GM20431 (cell line): Measurements from ENCODE around the gene UBE2J1.
"Not testable (repeated sequence)": the region's sequence is repeated elsewhere in the genome, so short reads cannot be mapped to it uniquely, and the experiment has no call there.

Experiments
- in situ Hi-C: fragments of 300-500 bp; cut with MseI, MboI; formaldehyde crosslinking; loops from one replicate; pipeline ENCODE4 v1.15.0; 2020; ENCODE audit warnings: low sequenced_read_pairs; ENCODE audit not compliant: unreplicated experiment

UBE2J1 gene

DNA sequence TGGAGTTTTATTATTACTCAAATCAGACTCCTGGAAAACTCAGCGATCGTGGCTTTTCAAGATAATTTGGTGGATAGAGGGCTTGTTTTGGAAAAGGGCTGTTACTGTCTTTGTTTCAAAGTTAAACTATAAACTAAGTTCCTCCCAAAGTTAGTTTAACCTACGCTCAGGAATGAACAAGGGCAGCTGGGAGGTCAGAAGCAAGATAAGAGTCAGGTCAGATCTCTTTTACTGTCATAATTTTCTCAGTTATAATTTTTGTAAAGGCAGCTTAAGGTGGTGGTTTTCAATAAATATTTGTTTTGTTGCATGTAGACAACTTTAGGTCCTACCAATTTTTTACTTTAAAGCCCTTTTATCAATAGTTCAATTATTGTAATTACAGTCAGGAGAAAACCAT lies 28.2 kb downstream of the UBE2J1 start:
- in situ Hi-C loops = no loop called here

DNA sequence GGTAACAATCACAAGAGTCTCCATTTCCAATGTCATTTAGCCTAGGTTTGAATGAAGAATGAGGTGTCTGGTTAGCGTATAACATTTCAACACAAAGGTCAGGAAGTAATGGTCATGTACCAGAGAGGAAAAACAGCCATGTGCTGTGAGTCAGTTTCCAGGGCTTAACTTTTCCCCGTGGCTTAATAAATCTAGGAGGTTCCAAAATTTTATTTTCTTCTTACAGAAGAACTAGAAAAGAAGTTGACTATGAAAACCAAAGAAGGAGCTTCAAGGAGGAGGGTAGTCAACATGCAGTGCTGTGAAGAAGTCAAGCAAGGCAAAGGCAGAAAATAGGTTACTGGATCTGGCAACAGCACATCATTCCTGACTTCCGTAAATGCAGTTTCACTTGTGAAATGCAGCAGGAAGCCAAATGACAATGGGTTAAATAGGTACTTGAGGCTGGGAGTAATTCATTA lies 29.0 kb downstream of the UBE2J1 start:
- in situ Hi-C loops = no loop called here

DNA sequence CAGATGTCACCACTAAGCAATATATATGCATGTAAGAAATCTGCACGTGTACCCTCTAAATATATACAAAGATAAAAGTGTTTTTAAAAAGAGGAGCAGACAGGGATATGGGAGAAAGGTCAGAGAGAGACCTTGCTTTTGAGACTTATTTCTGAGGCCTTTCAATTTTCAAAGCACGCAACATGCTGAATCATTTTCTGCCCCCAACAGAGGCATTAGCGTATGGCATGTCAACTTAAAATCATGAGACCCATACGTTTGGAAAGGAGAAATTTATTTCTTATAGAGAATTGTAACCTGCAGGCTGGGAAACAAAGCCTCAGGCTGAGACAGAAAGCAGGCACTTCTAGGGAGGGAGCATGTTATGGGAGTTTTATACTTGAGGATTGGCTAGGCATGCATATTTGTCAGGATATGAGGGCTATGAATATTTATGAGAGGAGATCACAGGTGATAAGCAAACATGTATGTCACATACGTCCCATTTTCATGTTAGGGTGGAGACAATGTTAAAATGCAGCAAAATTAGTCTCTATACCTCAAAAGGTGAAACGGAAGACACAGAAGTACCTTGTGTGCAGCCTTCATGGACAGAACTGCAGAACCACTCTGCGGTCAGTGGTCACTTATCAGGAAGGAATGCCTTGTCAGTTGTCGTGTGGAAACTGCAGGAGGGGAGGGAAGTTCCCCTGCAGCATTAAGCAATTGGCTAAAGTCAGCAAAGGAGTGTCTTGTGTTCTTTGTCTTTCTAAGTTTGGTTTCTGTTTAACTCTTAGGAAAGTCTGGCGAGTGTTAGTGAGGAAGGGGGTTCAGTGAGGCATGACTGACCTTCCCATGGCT lies 31.2 kb downstream of the UBE2J1 start:
- in situ Hi-C loops = no loop called here

DNA sequence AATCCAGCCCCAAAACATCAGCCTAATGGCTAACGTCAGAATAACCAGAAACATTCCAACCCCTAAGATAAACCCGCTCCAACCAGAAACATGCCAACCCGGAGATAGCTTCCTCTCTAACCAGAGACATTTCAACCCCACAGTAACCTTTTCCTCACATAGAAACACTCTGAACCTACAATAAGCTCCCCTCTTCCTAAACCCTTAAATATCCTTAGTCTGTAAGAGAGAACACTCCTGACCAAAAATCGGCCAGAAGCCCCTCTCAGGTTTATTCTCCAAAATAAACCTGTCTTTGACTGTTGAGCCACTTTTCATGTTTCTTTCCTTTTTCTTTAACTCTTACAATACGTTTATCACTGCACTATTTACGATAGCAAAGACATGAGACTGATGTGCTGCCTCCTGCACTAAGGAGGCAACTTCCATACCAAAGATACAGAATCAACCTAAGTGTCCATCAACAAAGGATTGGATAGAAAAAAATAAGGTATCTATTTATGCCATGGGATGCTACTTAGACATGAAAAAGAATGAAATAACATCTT lies 32.4 kb downstream of the UBE2J1 start:
- in situ Hi-C loops = no loop called here

DNA sequence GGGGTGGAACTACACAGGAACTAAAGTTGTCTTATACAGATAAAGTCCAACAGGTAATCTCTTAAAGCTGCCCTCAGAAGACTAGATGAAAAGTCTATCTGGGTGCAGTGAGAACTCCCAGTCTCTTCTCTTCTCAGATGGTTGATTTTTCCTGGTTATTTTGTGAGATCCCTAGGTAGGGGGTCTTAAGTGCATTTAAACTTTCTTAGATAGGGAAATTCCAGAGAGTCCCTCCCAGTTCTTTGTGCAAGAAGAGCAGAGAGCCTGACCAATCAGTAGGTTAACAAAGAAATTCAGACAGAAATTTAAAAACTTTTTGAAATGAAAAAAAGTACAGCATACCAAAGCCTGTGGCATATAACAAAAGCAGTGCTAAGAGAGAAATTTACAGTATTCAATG lies 35.5 kb downstream of the UBE2J1 start:
- in situ Hi-C loops = no loop called here

DNA sequence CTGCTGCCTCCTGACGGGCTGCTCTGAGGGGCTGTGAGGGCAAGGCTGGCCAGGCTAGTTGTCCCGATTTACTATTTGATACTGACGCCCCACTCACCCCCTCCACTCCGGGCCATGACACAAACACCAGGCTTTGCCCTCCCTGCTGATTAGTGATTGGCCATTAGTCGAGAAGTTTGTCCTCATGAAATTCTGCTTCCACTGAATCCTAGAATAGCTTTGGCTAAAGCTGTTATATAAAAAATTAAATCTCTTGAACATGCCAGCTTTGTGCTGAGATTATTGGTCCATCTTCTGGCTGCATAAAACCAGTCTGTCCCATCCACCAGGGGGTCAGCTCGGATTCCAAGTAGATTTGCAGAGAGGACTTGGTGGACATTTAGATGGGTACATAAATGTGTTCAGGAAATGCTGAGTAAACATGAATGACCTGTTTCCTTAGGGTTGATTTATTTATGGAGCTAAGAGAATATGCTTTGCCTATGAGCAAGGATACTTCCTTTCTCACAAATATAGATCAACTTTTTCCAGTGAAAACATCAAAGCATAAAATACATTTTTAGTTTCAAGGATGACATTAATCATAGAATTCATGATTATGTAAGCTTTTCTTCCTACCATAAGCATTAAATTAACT lies 37.2 kb downstream of the UBE2J1 start, which contains the start of gene GABRR2:
Gene GABRR2, minus strand, starts transcription at position 51 of the 637 bp plus-strand sequence. CDS start 134 bp downstream, outside the sequence.
- in situ Hi-C loops = no loop called here

DNA sequence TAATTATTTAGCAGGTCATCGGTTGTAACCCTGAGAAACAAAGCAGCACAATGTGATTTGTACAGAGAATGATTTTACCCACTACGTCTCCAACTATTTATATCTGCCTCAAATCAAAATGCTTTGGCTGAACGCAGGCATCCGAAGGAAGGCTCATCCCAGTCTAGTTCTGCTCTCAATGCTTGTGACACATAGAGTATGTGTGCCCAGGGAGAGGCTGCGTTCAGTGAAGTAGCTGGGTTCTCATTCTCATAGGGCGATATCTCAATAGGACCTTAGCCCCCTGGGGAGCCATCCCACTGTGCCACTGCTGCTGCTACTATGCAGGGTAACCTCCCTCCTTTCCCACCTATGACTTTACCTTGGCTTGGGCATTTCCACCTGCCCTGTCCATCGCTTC lies 37.8 kb downstream of the UBE2J1 start:
- in situ Hi-C loops = no loop called here

DNA sequence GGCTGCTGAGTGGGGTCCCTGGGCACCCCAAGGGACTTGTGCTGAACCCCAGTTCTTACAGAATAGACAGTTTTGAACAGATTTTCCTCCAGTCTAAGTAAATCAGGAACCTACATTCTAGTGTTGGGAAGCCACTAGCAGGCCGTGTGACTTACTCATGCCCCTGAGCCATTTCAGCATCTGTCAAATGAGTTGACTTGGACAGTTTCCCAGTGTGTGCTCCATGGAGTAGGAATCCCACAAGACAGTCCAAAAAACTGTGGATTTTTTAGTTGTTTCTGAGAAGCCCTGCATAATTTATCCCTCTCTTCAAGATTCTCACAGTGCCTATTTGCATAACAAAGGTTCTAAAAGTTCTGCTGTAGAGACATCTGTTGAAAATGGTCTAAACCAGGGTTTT lies 39.5 kb downstream of the UBE2J1 start:
- in situ Hi-C loops = no loop called here

DNA sequence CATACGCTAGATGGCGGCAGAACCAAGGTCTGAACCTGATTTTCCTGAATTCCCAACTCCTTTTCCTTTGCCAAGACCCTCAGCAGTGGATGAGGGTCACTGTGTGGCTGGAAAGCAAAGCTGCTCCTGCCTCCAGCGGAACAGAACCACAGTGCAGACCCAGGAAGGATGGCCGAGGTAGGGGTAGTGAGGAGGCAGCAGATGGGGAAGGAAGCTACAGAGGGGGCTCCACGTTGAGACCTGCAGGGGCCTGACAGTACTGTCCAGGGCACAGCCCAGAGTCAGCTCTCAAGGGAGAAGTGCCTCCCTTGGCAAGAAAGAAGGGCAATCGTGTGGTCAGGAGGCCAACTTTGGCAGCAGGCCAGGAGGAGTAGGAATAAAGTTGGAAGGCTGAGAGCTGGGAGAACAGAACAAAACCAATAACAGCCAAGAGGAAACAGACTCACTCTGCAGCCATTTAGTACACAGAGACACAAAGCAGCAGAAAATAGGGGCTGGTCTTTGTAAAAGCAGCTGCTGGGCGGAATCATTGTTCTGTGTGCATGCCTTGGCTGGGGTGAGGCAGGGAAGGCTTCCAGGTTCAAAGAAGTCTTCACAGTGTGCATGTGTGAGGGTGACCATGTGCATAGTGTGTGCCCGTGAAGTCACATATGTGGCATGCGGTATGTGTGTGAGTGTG lies 40.5 kb downstream of the UBE2J1 start:
- in situ Hi-C loops = no loop called here

DNA sequence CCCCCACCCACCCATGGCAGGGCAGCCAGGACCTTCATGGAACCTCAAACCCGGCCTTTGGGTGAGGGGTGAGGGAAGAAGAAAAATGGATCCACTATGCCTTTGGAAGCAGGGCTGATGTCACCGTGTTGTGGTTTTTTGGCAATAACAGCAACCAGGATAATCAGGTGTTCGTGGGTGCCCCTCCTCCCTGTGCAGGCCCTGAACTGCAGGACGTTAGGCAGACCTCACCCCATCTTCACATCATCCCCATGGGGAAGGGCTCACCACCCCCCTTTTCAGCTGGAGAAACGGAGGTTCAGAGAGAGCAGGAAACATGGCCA lies 41.0 kb downstream of the UBE2J1 start:
- in situ Hi-C loops = no loop called here

DNA sequence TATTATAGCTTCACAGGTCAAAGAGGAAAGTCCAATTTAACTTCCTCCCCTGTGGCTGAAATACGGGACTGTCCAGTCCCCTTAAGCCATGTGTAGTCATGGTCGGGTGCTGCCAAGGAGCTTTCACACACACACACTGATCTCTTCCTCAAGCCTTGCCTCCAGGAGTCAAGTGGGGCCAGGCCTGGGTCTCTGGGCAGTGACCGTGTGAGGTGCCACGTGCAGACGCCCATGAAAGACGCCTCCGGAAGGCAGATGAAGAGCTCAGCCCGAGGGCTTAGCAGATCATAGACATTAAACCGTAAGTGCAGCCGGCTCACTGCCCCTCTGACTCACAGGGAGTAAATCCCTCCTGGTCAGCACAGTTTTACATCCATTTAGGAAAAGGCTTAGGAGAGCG lies 41.6 kb downstream of the UBE2J1 start:
- in situ Hi-C loops = no loop called here

DNA sequence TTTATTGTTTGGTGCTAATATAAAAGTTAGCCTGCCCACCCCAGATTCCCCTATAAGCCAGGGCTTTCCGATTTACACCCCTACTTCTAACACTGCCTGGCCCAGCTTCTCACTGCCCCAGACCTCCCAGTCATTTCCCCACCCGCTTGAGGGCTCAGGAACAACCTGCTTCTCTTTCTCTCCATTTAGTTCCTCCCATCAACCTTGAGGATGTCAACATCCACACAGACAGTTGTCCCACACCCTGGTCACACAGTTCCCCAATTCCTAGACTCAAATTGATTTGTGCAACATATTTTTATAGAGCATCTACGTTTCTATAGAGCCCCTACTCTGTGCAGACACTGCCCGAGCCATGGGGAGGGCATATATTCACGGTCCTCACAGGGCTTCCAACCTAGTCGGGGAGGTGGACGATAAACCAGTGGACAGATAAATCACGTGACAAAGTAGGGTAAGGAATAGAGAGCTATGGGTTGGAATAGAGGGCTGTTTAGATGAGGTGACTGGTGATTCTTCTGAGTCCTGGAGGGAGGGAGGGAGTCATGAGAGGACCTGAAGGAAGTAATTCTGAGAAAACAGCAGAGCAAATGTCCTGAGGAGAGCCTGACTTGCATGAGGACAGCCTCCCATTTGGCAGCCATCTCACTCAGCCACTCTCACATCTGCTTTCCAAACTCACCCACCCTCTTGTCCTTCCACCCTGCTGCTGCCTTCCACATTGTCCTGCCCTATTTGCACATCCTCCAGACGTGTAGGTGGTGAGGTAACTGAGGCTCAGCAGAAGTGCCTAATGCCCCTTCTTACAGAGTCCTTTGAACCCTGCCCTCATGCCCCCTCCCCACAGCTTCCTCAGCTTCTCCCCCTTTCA lies 43.8 kb downstream of the UBE2J1 start:
- in situ Hi-C loops = no loop called here

DNA sequence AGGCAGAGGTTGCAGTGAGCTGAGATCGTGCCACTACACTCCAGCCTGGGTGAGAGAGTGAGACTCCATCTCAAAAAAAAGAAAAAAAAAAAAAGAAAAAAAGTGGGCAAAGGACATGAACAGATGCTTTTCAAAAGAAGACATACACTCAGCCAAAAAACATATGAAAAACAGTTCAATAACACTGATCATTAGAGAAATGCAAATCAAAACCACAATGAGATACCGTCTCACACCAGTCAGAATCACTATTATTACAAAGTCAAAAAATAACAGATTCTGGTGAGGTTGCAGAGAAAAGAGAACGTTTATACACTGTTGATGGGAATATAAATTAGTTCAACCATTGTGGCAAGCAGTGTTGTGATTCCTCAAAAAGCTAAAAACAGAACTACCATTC lies 48.0 kb downstream of the UBE2J1 start:
- in situ Hi-C loops = not testable (repeated sequence)

DNA sequence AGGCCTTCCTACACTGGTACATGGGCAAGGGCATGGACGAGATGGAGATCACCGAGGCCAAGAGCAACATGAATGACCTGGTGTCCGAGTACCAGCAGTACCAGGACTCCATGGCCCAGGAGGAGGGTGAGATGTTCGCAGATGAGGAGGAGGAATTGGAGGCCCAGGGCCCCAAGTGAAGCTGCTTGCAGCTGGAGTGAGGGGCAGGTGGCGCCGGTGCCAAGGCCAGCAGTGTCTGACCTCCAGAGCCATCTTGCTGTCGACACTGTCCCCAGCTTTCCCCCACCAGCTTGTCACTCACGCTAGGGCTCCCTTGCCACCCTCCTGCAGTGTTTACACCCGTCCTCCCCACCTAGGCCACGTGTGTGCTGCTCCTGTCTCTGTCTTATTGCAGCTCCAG lies 49.6 kb downstream of the UBE2J1 start:
- in situ Hi-C loops = no loop called here

DNA sequence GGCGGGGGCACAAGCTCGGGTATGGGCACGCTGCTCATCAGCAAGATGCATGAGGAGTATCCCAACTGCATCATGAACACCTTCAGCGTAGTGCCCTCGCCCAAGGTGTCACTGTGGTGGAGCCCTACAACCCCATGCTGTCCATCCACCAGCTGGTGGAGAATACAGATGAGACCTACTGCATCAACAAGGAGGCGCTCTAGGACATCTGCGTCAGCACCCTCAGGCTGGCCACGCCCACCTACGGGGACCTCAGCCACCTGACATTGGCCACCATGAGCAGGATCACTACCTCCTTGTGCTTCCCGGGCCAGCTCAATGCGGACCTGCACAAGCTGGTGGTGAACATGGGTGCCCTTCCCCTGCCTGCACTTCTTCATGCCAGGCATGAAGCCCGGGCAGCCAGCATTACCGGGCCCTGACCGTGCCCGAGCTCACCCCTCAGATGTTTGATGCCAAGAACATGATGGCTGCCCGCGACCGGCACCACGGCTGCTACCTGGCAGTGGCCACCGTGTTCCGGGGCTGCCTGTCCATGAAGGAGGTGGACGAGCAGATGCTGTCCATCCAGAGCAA lies 50.2 kb downstream of the UBE2J1 start:
- in situ Hi-C loops = no loop called here

DNA sequence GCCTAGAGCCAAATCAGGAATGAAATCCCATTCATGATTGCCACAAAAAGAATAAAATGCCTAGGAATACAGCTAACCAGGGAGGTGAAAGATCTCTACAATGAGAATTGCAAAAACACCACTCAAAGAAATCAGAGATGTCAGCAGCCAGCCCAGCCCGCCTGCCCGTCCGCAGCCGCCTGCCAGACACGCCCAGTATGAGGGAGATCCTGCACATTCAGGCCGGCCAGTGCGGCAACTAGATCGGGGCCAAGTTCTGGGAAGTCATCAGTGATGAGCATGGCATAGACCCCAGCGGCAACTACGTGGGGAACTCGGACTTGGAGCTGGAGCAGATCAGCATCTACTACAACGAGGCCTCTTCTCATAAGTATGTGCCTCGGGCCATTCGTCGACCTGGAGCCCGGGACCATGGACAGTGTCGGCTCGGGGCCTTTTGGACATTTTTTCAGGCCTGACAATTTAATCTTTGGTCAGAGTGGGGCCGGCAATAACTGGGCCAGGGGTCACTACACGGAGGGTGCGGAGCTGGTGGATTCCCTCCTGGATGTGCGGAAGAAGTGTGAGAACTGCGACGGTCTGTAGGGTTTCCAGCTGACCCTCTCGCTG lies 50.8 kb downstream of the UBE2J1 start:
- in situ Hi-C loops = no loop called here

DNA sequence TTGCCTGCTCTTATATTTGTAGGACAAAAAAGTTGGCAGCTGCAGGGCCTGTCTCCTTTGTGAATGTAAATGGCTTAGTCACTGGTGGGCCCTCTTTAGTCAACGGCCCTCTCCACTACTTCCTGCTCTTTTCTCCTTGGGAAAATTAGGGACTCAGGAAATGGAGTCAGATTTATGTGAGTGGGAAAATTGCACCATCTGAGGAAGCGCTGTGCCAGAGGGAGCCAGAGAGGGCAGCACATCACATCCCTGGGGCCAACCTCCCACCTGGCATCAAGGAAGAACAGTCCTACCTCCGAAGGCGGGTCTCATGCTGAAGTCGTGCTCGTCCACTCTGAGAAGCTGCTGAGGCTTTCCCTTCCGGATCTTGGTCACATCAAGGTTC lies 53.1 kb downstream of the UBE2J1 start:
- in situ Hi-C loops = no loop called here

DNA sequence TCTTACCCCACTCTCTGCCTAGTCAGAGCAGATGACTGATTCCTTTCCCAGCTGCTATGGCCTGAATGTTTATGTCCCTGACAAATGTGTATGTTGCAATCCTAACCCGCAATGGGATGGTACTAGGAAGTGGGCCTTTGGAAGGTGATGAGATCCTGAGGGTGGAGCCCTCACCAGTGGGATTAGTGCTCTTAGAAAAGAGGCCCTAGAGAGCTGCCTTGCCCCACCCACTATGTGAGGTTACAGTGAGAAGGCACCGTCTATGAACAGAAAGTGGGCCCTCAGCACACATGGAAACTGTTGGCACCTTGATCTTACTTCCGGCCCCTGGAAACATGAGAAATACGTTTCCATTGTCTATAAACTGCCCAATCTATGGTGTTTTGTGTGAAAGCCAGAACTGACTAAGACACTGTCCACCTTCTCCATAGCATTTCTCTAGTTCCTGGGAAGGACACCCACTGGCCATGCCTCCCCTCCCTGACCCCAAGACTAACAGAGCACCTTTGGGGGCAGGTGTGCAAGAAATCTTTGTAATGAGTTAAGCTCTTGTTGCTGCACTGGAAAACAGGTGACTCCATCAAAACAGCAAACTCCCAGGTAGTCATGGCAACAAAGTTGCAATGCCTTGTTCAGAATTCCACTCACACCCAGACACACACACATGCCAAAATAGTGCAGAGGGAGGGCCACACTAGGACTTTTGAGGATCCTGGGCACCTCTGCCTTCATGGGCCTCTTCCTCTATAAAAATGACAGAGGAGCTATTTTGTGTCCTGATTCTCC lies 53.6 kb downstream of the UBE2J1 start:
- in situ Hi-C loops = no loop called here
